Measurements from ENCODE around the gene CFAP221. TPM values are rescaled to one million over a fixed set of nuclear protein-coding genes. Genes with fewer than 3 reads are reported as not detected.

Gene CFAP221
- total and polyA plus RNA-seq, 10 of the 15 experiments (the other 5 are each of a cell fraction or from before 2014, with no cell fraction given): not detected

GRCh38 chr2:119694470-119694844 is 150.2 kb downstream of the CFAP221 start:
- Histone ChIP-seq H3K4me2 (ENCODE audit: control insufficient read depth, insufficient read depth) (no peak overlapping the region), H3K9me3 (replicated peaks; ENCODE audit: control insufficient read depth, insufficient read depth, low read length) (no peaks in the 10 kb centered on the region), H2AFZ (ENCODE audit: control insufficient read depth, low read depth, low read length) (no peak overlapping the region), H3K4me3 (no peak overlapping the region), H3K27me3 (replicated peaks in 1 of 2; ENCODE audit: control insufficient read depth in 2 of 2, insufficient read depth in 2 of 2, low read length in 1 of 2) (no peaks in the 10 kb centered on the region), H3K4me1 (ENCODE audit: control insufficient read depth, insufficient read depth, low read length) (peaks cover 11% of the 10 kb centered on the region; the same call in 1 of the 2 replicates), H3K36me3 (ENCODE audit: control insufficient read depth in 2 of 2, insufficient read depth in 2 of 2, low read length in 1 of 2) (no peaks in the 10 kb centered on the region), H3K79me2 (ENCODE audit: control insufficient read depth, insufficient read depth, low read length) (no peaks in the 10 kb centered on the region), H4K20me1 (ENCODE audit: control insufficient read depth, insufficient read depth) (no peaks in the 10 kb centered on the region), H3K27ac (ENCODE audit: control insufficient read depth, insufficient read depth) (no peak overlapping the region), H3K9ac (ENCODE audit: control insufficient read depth, insufficient read depth, low read length) (no peak overlapping the region)
- ChIA-PET SMC1A (ENCODE audit: uncharacterized antibody, unreplicated experiment) (interaction anchor here (0.7 kb wide), 1 partner anchor 592 kb away, joined by 3 read pairs; no protein-coding TSS in a partner anchor), CTCF (interaction anchor here (0.7 to 1.0 kb wide), 2 partner anchors 51 to 61 kb away, joined by 3 read pairs; no protein-coding TSS in a partner anchor), POLR2A (no interaction called here), RAD21 (ENCODE audit: unreplicated experiment) (no interaction called here)
- in situ Hi-C loops (cut with MboI) (no loop called here), intact Hi-C loops (cut with micrococcal nuclease; ENCODE audit: unreplicated experiment) (no loop called here)
- no peak for FAIRE-seq
- TF ChIP-seq RUNX3 (IDR thresholded peaks at IDR 0.05; ENCODE audit: low read length) (no peak), RAD21 (IDR thresholded peaks at IDR 0.05; ENCODE audit: insufficient read depth, low read depth, low read length) (no peak), STAT1 (conservative IDR thresholded peaks at IDR 0.05) (no peak), TAF1 (IDR thresholded peaks at IDR 0.05; ENCODE audit: borderline replicate concordance, low read depth, low read length) (no peak), CBX3 (IDR thresholded peaks at IDR 0.05; ENCODE audit: borderline replicate concordance, low read depth) (no peak), BRCA1 (IDR thresholded peaks at IDR 0.05; ENCODE audit: low read depth, low read length) (no peak), MXI1 (IDR thresholded peaks at IDR 0.05; ENCODE audit: low read depth, low read length) (no peak), EZH2 (IDR thresholded peaks at IDR 0.05; ENCODE audit: borderline replicate concordance, control insufficient read depth, low read depth, low read length) (no peak)
- DNase-seq (ENCODE audit: low read depth, low spot score): no peak
- 92% methylated on average over 10 of the region's 10 CpGs for WGBS (ENCODE audit: insufficient coverage, insufficient replicate concordance, low lambda C conversion rate, missing lambda C conversion rate)
- BruUV-seq (replicated peaks): no TSS peak
- no peak for ATAC-seq
